ENCODE data around the gene UIMC1.
"Not testable (repeated sequence)": the region's sequence is repeated elsewhere in the genome, so short reads cannot be mapped to it uniquely, and the experiment has no call there.

GRCh38 chr5:176872586-176872985, 134.0 kb downstream of the UIMC1 start:
- TF ChIP-seq, protein P1, sequence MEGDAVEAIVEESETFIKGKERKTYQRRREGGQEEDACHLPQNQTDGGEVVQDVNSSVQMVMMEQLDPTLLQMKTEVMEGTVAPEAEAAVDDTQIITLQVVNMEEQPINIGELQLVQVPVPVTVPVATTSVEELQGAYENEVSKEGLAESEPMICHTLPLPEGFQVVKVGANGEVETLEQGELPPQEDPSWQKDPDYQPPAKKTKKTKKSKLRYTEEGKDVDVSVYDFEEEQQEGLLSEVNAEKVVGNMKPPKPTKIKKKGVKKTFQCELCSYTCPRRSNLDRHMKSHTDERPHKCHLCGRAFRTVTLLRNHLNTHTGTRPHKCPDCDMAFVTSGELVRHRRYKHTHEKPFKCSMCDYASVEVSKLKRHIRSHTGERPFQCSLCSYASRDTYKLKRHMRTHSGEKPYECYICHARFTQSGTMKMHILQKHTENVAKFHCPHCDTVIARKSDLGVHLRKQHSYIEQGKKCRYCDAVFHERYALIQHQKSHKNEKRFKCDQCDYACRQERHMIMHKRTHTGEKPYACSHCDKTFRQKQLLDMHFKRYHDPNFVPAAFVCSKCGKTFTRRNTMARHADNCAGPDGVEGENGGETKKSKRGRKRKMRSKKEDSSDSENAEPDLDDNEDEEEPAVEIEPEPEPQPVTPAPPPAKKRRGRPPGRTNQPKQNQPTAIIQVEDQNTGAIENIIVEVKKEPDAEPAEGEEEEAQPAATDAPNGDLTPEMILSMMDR (IDR thresholded peaks at IDR 0.05) = not testable (repeated sequence)
- TF ChIP-seq POLR2A, POLR2AphosphoS5 (IDR thresholded peaks at IDR 0.05): not testable (repeated sequence)

Data from stomach (tissue), 4 donors.